WTC11 (cell line): Measurements from ENCODE around the gene RNGTT. TPM values are rescaled to one million over a fixed set of nuclear protein-coding genes. Genes with fewer than 3 reads are reported as not detected.

Experiments
- ATAC-seq: fragments of 200-7000 bp; cut with Tn5 transposase; 2 replicates; pipeline ENCODE4 v1.10.0; 2021; ENCODE audit warnings: mild to moderate bottlenecking, moderate library complexity
- CTCF ChIA-PET: fragments of 300-600 bp; sonication (Branson Sonifier 250); formaldehyde crosslinking; loops from one replicate; lab custom pipeline; 2021; ENCODE audit warnings: antibody characterized with exemption; lab: Charles Lee
- POLR2A ChIA-PET: fragments of 350-600 bp; sonication (Branson Sonifier 250); formaldehyde crosslinking; loops from one replicate; lab custom pipeline; 2021; ENCODE audit warnings: antibody characterized with exemption; lab: Charles Lee
- DNase-seq: peaks from one replicate; pipeline ENCODE4 v3.0.0; 2021; ENCODE audit warnings: low spot score
- H3K27ac Mint-ChIP-seq: 2 replicates; pipeline ENCODE4 v1.8.0; 2021; ENCODE audit warnings: mixed read lengths
- H3K27me3 Mint-ChIP-seq: 2 replicates; pipeline ENCODE4 v1.8.0; 2021; ENCODE audit warnings: low read depth, mild to moderate bottlenecking, moderate library complexity, mixed read lengths
- H3K36me3 Mint-ChIP-seq: 2 replicates; pipeline ENCODE4 v1.8.0; 2021; ENCODE audit warnings: mixed read lengths
- H3K4me1 Mint-ChIP-seq: 2 replicates; pipeline ENCODE4 v1.8.0; 2022; ENCODE audit warnings: mixed read lengths
- H3K4me3 Mint-ChIP-seq: 2 replicates; pipeline ENCODE4 v1.8.0; 2021; ENCODE audit warnings: mild to moderate bottlenecking, moderate library complexity, mixed read lengths
- H3K9me3 Mint-ChIP-seq: 2 replicates; pipeline ENCODE4 v1.8.0; 2021; ENCODE audit warnings: mixed read lengths
- ARID4B ChIP-seq: sonication (generic); formaldehyde crosslinking; IDR thresholded peaks from 2 replicates; pipeline ENCODE4 v1.8.0; 2023; ENCODE audit warnings: missing genetic modification reagents, mild to moderate bottlenecking, borderline replicate concordance
- ELF4 ChIP-seq: sonication (generic); formaldehyde crosslinking; IDR thresholded peaks from 2 replicates; pipeline ENCODE4 v1.8.1; 2022; ENCODE audit warnings: low read depth, mild to moderate bottlenecking, moderate library complexity, missing genetic modification reagents
- FOXJ3 ChIP-seq: sonication (generic); formaldehyde crosslinking; IDR thresholded peaks from 2 replicates; pipeline ENCODE4 v1.9.0; 2021; ENCODE audit warnings: missing genetic modification reagents, mild to moderate bottlenecking, borderline replicate concordance
- FOXP4 ChIP-seq: sonication (generic); formaldehyde crosslinking; IDR thresholded peaks from 2 replicates; pipeline ENCODE4 v1.8.0; 2022; ENCODE audit warnings: mild to moderate bottlenecking, missing genetic modification reagents
- GTF2I ChIP-seq: fragments of 250-450 bp; sonication (Bioruptor Pico); conservative IDR thresholded peaks from 2 replicates; pipeline ENCODE4 v1.4.0; 2021; ENCODE audit warnings: mild to moderate bottlenecking
- JUN ChIP-seq: sonication (generic); formaldehyde crosslinking; IDR thresholded peaks from 2 replicates; pipeline ENCODE4 v1.8.0; 2023; ENCODE audit warnings: mild to moderate bottlenecking, missing genetic modification reagents
- KAT7 ChIP-seq: sonication (generic); formaldehyde crosslinking; IDR thresholded peaks from 2 replicates; pipeline ENCODE4 v1.8.1; 2023; ENCODE audit warnings: missing genetic modification reagents, mild to moderate bottlenecking, borderline replicate concordance
- MAX ChIP-seq: sonication (generic); formaldehyde crosslinking; IDR thresholded peaks from 2 replicates; pipeline ENCODE4 v1.8.0; 2022; ENCODE audit warnings: mild to moderate bottlenecking, missing genetic modification reagents
- MXD4 ChIP-seq: fragments of 250-450 bp; sonication (Bioruptor Pico); IDR thresholded peaks from 2 replicates; pipeline ENCODE4 v1.8.0; 2021; ENCODE audit warnings: mild to moderate bottlenecking, moderate library complexity, borderline replicate concordance
- NR2C2 ChIP-seq: sonication (generic); formaldehyde crosslinking; IDR thresholded peaks from 2 replicates; pipeline ENCODE4 v1.8.0; 2022; ENCODE audit warnings: mild to moderate bottlenecking, missing genetic modification reagents
- SMAD4 ChIP-seq: sonication (generic); formaldehyde crosslinking; IDR thresholded peaks from 2 replicates; pipeline ENCODE4 v1.8.0; 2022; ENCODE audit warnings: mild to moderate bottlenecking, missing genetic modification reagents
- TEAD1 ChIP-seq: sonication (generic); formaldehyde crosslinking; IDR thresholded peaks from 2 replicates; pipeline ENCODE4 v1.8.0; 2022; ENCODE audit warnings: mild to moderate bottlenecking, missing genetic modification reagents
- TEAD4 ChIP-seq: sonication (generic); formaldehyde crosslinking; IDR thresholded peaks from 2 replicates; pipeline ENCODE4 v1.8.0; 2022; ENCODE audit warnings: mild to moderate bottlenecking, missing genetic modification reagents
- ZMAT4 ChIP-seq: fragments of 250-450 bp; sonication (Bioruptor Pico); IDR thresholded peaks from 2 replicates; pipeline ENCODE4 v1.9.0; 2021; ENCODE audit warnings: mild to moderate bottlenecking
- ZNF396 ChIP-seq: fragments of 250-450 bp; sonication (Bioruptor Pico); IDR thresholded peaks from 2 replicates; pipeline ENCODE4 v1.8.0; 2021; ENCODE audit warnings: mild to moderate bottlenecking, moderate library complexity, borderline replicate concordance
- ZNF416 ChIP-seq: fragments of 250-450 bp; sonication (Bioruptor Pico); IDR thresholded peaks from 2 replicates; pipeline ENCODE4 v1.9.0; 2021; ENCODE audit warnings: mild to moderate bottlenecking, inconsistent platforms
- total RNA-seq: library from RNA; stranded (reverse); gene quantifications from 3 replicates; pipeline ENCODE4 v1.2.3, GENCODE V29; 2021
- TF ChIP-seq, protein P1 (sequence below): fragments of 250-450 bp; sonication (Bioruptor Pico); IDR thresholded peaks from 2 replicates; pipeline ENCODE4 v1.9.0; 2021; ENCODE audit warnings: mild to moderate bottlenecking
- TF ChIP-seq, protein P2 (sequence below): sonication (generic); formaldehyde crosslinking; conservative IDR thresholded peaks from 2 replicates; pipeline ENCODE4 v1.8.1; 2022; ENCODE audit warnings: mild to moderate bottlenecking, missing genetic modification reagents

Gene RNGTT
- total RNA-seq, 1 experiment from 2014 or later = 20.4 TPM

DNA sequence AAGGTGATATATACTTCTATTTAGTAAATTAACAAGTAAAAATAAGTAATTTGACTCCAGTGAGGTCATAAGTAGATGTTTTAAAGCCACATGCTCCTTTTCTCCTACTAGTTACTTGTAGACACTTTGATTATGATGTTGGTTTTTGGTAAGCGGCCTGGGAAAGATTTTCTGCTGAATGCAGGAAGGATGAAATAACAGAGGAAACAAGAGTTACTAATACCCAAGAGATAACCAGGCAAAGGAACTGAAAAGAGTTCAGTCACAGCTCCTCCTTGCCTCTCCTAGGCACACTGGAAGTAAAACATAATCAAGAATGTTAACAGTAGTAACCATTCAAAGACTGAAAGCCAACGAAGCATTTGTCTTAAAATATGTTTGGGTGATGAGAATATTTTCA is 203.3 kb downstream of the RNGTT start:
- no peak for DNase-seq
- no peak overlapping the region for H3K4me3 Mint-ChIP-seq
- CTCF ChIA-PET = interaction anchor here (1.2 kb wide), 1 partner anchor 161 kb away, joined by 3 read pairs; no protein-coding TSS in a partner anchor
- no peak for ATAC-seq
- TF ChIP-seq ZMAT4 (CRISPR knock-in tag) = no peak
- no peak for TF ChIP-seq TEAD4
- TF ChIP-seq FOXJ3 (CRISPR knock-in tag) = no peak
- TF ChIP-seq ZNF396 (CRISPR knock-in tag) = no peak
- no peak for TF ChIP-seq MAX (CRISPR knock-in tag)
- TF ChIP-seq ARID4B (CRISPR knock-in tag) = no peak
- TF ChIP-seq FOXP4 (CRISPR knock-in tag) = no peak
- TF ChIP-seq KAT7 (CRISPR knock-in tag) = no peak
- TF ChIP-seq GTF2I (CRISPR knock-in tag) = no peak
- no peak for TF ChIP-seq ELF4
- no peak for TF ChIP-seq ZNF416 (CRISPR knock-in tag)
- no peak for TF ChIP-seq NR2C2
- no peak for TF ChIP-seq TEAD1
- TF ChIP-seq, protein P1, sequence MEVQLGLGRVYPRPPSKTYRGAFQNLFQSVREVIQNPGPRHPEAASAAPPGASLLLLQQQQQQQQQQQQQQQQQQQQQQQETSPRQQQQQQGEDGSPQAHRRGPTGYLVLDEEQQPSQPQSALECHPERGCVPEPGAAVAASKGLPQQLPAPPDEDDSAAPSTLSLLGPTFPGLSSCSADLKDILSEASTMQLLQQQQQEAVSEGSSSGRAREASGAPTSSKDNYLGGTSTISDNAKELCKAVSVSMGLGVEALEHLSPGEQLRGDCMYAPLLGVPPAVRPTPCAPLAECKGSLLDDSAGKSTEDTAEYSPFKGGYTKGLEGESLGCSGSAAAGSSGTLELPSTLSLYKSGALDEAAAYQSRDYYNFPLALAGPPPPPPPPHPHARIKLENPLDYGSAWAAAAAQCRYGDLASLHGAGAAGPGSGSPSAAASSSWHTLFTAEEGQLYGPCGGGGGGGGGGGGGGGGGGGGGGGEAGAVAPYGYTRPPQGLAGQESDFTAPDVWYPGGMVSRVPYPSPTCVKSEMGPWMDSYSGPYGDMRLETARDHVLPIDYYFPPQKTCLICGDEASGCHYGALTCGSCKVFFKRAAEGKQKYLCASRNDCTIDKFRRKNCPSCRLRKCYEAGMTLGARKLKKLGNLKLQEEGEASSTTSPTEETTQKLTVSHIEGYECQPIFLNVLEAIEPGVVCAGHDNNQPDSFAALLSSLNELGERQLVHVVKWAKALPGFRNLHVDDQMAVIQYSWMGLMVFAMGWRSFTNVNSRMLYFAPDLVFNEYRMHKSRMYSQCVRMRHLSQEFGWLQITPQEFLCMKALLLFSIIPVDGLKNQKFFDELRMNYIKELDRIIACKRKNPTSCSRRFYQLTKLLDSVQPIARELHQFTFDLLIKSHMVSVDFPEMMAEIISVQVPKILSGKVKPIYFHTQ = no peak
- no peak for TF ChIP-seq SMAD4 (CRISPR knock-in tag)
- TF ChIP-seq JUN (CRISPR knock-in tag) = no peak
- TF ChIP-seq, protein P2, sequence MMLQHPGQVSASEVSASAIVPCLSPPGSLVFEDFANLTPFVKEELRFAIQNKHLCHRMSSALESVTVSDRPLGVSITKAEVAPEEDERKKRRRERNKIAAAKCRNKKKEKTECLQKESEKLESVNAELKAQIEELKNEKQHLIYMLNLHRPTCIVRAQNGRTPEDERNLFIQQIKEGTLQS (CRISPR knock-in tag) = no peak
- TF ChIP-seq MXD4 (CRISPR knock-in tag) = no peak
- TF ChIP-seq, all 79 proteins: peak for 0
- no peaks in the 10 kb centered on the region for H3K4me1 Mint-ChIP-seq
- H3K36me3 Mint-ChIP-seq = peaks cover 7% of the 10 kb centered on the region
- H3K27me3 Mint-ChIP-seq = no peaks in the 10 kb centered on the region
- no peak overlapping the region for H3K27ac Mint-ChIP-seq
- POLR2A ChIA-PET = no interaction called here
- peaks cover 5% of the 10 kb centered on the region for H3K9me3 Mint-ChIP-seq
